ENCODE data around the gene EIF2B1.

EIF2B1 gene
- 16.4 to 73.5 (median 55.3) reads per million in 18 experiments for total RNA-seq

- DNase-seq = peak; percentile 97 to 98
Observed at GRCh38 chr12:123633379-123634141, at the start of gene EIF2B1, which contains the start of gene GTF2H3. TSS of gene EIF2B1 (minus strand) at chr12:123633686. CDS start at chr12:123633557, 129 bp downstream. TSS of gene GTF2H3 (plus strand) at chr12:123633829. CDS start at chr12:123633860, 31 bp downstream.

GRCh38 chr12:123681605-123682004 is 48.1 kb upstream of the EIF2B1 start:
- DNase-seq = peak; percentile 34 to 74

- DNase-seq = no peak
Observed at GRCh38 chr12:123678981-123679380, 45.5 kb upstream of the EIF2B1 start.

- no peak for DNase-seq
Observed at GRCh38 chr12:123676616-123677320, 43.3 kb upstream of the EIF2B1 start.

GRCh38 chr12:123675436-123675835 is 42.0 kb upstream of the EIF2B1 start:
- no peak for DNase-seq

- DNase-seq = no peak
Observed at GRCh38 chr12:123671876-123672275, 38.4 kb upstream of the EIF2B1 start.

GRCh38 chr12:123670882-123671728 is 37.6 kb upstream of the EIF2B1 start, which contains the start of gene TCTN2:
TSS of gene TCTN2 (plus strand) at chr12:123671113. CDS start at chr12:123671241, 128 bp downstream.
- peak; percentile 88 to 91 for DNase-seq

- no peak for DNase-seq
Observed at GRCh38 chr12:123667771-123668170, 34.3 kb upstream of the EIF2B1 start.

- peak; percentile 84 to 87 for DNase-seq
Observed at GRCh38 chr12:123659996-123660727, 26.7 kb upstream of the EIF2B1 start.

GRCh38 chr12:123657211-123657610 is 23.7 kb upstream of the EIF2B1 start:
- no peak for DNase-seq

- no peak for DNase-seq
Observed at GRCh38 chr12:123656392-123656791, 22.9 kb upstream of the EIF2B1 start.

GRCh38 chr12:123655420-123655819 is 21.9 kb upstream of the EIF2B1 start:
- DNase-seq = no peak

GRCh38 chr12:123654129-123654701 is 20.7 kb upstream of the EIF2B1 start:
- no peak for DNase-seq

GRCh38 chr12:123648401-123648800 is 14.9 kb upstream of the EIF2B1 start:
- DNase-seq = no peak

GRCh38 chr12:123645878-123646277 is 12.4 kb upstream of the EIF2B1 start:
- DNase-seq = no peak

GRCh38 chr12:123645380-123645779 is 11.9 kb upstream of the EIF2B1 start:
- DNase-seq = no peak

GRCh38 chr12:123643911-123644310 is 10.4 kb upstream of the EIF2B1 start:
- no peak for DNase-seq

GRCh38 chr12:123634142-123634561 is 666 bp upstream of the EIF2B1 start:
- DNase-seq = no peak

- no peak for DNase-seq
Observed at GRCh38 chr12:123621619-123622530, 11.6 kb downstream of the EIF2B1 start.

- no peak for DNase-seq
Observed at GRCh38 chr12:123621101-123621500, 12.4 kb downstream of the EIF2B1 start.
